Calu3 (cell line): ENCODE data around the gene WEE1. TPM values are rescaled to one million over a fixed set of nuclear protein-coding genes. Genes with fewer than 3 reads are reported as not detected.
A peak's percentile ranks its signal among the peaks of the same experiment; 100 is the strongest.

Experiments
- BruUV-seq: library from RNA; stranded (reverse); fragments of 400-500 nt; replicated peaks from 2 replicates; lab custom pipeline; 2021; lab: Mats Ljungman, UMichigan
- CTCF ChIA-PET: fragments of 300-600 bp; sonication (Branson Sonifier 250); formaldehyde crosslinking; loops from one replicate; lab custom pipeline; 2022; ENCODE audit warnings: antibody characterized with exemption; lab: Charles Lee
- DNase-seq: peaks from one replicate; pipeline ENCODE4 v3.0.0; 2022
- H3K27ac Mint-ChIP-seq: one replicate; pipeline ENCODE4 v1.8.0; 2022; ENCODE audit warnings: mixed read lengths; ENCODE audit not compliant: unreplicated experiment
- H3K27me3 Mint-ChIP-seq: one replicate; pipeline ENCODE4 v1.8.0; 2022; ENCODE audit warnings: mixed read lengths; ENCODE audit not compliant: unreplicated experiment
- H3K36me3 Mint-ChIP-seq: one replicate; pipeline ENCODE4 v1.8.0; 2022; ENCODE audit warnings: mild to moderate bottlenecking, moderate library complexity, mixed read lengths; ENCODE audit not compliant: insufficient read depth, unreplicated experiment
- H3K4me1 Mint-ChIP-seq: one replicate; pipeline ENCODE4 v1.8.0; 2022; ENCODE audit warnings: mild to moderate bottlenecking, low read depth, mixed read lengths; ENCODE audit not compliant: unreplicated experiment
- H3K4me3 Mint-ChIP-seq: one replicate; pipeline ENCODE4 v1.8.0; 2022; ENCODE audit warnings: mild to moderate bottlenecking, low read depth, moderate library complexity, mixed read lengths; ENCODE audit not compliant: unreplicated experiment
- H3K9me3 Mint-ChIP-seq: one replicate; pipeline ENCODE4 v1.8.0; 2022; ENCODE audit warnings: low read depth, mixed read lengths; ENCODE audit not compliant: unreplicated experiment
- intact Hi-C: fragments of 100-400 bp; cut with micrococcal nuclease; formaldehyde crosslinking; loops from one replicate; pipeline ENCODE4 v1.10.0; 2022; ENCODE audit not compliant: unreplicated experiment
- total RNA-seq: library from RNA; stranded (reverse); gene quantifications from 2 replicates; pipeline ENCODE4 v1.2.3, GENCODE V29; 2022
- TF ChIP-seq, protein P1 (sequence below): fragments of 200-600 bp; IDR thresholded peaks from one replicate; pipeline ENCODE4 v1.8.0; 2022; ENCODE audit warnings: antibody characterized with exemption; ENCODE audit not compliant: unreplicated experiment

WEE1 gene
- total RNA-seq, 1 experiment from 2014 or later = 53.6 TPM

DNA sequence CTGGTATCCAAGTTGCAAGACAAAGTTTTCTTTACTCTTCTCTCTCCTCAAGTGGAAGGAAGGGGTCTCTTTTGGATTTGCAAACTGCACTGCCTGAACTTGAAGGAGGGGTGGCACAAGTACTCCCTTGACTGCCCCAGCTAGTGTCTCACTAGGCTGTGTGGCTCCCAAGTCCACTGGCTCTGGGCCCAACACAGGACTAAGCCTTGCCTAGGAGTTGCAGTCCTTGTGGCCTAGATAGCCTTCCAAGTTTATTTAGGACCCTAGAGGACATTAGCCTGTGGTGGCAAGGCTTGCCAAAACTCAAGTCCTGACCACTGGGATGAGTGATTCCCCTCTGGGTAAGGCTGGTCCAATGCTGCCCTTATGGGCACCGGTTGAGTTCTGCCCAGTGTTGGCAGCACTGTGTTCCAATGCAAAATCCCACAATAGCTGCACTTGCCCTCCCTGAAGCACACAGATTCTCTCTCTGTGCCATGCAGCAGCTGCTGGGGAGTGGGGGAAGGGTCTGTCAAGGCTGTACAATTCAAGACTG, 10.2 kb upstream of the WEE1 start:
- Mint-ChIP-seq H3K36me3 (peaks cover 28% of the 10 kb centered on the region), H3K4me3 (no peak overlapping the region), H3K27ac (no peak overlapping the region), H3K4me1 (peaks cover 48% of the 10 kb centered on the region), H3K27me3 (no peaks in the 10 kb centered on the region), H3K9me3 (peaks cover 4% of the 10 kb centered on the region)
- BruUV-seq = no TSS peak
- TF ChIP-seq, protein P1, sequence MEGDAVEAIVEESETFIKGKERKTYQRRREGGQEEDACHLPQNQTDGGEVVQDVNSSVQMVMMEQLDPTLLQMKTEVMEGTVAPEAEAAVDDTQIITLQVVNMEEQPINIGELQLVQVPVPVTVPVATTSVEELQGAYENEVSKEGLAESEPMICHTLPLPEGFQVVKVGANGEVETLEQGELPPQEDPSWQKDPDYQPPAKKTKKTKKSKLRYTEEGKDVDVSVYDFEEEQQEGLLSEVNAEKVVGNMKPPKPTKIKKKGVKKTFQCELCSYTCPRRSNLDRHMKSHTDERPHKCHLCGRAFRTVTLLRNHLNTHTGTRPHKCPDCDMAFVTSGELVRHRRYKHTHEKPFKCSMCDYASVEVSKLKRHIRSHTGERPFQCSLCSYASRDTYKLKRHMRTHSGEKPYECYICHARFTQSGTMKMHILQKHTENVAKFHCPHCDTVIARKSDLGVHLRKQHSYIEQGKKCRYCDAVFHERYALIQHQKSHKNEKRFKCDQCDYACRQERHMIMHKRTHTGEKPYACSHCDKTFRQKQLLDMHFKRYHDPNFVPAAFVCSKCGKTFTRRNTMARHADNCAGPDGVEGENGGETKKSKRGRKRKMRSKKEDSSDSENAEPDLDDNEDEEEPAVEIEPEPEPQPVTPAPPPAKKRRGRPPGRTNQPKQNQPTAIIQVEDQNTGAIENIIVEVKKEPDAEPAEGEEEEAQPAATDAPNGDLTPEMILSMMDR = no peak
- CTCF ChIA-PET = no interaction called here
- intact Hi-C loops = no loop called here
- no peak for DNase-seq

DNA sequence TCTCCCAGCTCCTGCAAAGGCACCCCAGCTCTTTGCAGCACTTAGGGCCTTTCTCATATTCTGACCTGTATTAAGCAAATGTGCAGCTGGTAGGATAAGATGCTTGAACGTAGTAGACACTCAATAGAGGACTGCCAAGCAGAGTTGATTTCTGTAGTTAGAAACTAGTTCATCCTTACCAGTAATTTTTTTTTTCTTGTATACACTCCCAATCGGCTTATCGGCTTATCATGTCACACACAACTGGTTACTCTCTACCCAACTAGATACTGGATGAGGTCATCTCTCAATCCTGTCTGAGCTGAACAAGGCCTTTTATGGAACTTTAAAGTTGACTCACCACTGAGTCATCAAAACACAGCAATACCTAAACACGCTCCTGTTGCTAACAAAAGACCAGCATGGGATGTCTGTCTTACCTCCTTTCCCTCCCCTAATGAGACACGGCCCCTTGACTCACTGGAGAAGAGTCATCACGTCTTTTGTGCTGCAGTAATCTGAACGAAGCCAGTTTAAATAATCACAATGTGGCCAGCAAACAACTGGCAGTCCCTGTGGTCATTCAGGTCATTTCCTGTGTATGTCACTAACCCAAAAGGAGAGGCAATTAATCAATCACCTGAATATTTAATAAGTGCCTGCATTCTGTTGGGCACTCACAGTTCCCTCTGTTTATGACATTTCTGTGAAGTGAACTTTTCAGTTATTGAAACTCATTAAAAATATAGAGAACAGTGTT, 7.5 kb upstream of the WEE1 start:
- CTCF ChIA-PET = interaction anchor here (0.6 to 1.9 kb wide), 4 partner anchors 31 to 316 kb away, joined by 3 to 8 read pairs (median 6); no protein-coding TSS in a partner anchor
- H3K27me3 Mint-ChIP-seq = no peaks in the 10 kb centered on the region
- DNase-seq = peak; percentile 83
- peaks cover 75% of the 10 kb centered on the region for H3K4me1 Mint-ChIP-seq
- intact Hi-C loops = no loop called here
- H3K36me3 Mint-ChIP-seq = peaks cover 41% of the 10 kb centered on the region
- TF ChIP-seq, protein P1 = no peak
- no peaks in the 10 kb centered on the region for H3K9me3 Mint-ChIP-seq
- peak overlapping the region; percentile 49 for H3K4me3 Mint-ChIP-seq
- BruUV-seq = no TSS peak
- peak overlapping the region; percentile 100 for H3K27ac Mint-ChIP-seq

DNA sequence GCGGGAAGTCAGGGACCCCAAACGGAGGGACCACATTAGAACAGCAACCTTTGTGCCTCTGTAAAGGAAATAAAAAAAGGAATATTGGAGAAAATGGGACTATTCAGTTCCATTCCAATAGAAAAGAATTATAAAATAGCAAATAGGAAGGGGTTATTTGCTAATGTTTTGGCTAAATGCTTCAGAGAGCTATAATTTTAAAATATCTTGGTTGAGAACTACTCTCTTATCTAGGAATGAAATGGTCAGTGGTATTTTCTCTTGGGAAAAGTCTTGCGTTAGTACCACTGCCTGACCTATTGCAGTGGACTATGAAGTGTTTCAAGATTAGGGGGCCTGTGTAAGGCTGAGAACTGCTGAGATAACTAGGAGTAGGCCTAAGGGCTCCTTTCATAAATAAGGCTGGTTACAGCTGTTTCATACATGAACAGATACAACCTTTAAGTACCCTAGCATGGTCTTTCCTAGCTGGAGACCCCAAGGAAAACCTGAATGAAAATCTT, 6.9 kb upstream of the WEE1 start:
- Mint-ChIP-seq H3K27ac (peak overlapping the region; percentile 100), H3K4me3 (peak overlapping the region; percentile 49), H3K27me3 (no peaks in the 10 kb centered on the region), H3K36me3 (peaks cover 44% of the 10 kb centered on the region), H3K4me1 (peaks cover 75% of the 10 kb centered on the region), H3K9me3 (no peaks in the 10 kb centered on the region)
- no peak for DNase-seq
- intact Hi-C loops = no loop called here
- TSS peak; percentile 64 for BruUV-seq
- TF ChIP-seq, protein P1 = no peak
- CTCF ChIA-PET = interaction anchor here (0.6 to 1.9 kb wide), 4 partner anchors 31 to 316 kb away, joined by 3 to 8 read pairs (median 6); no protein-coding TSS in a partner anchor

DNA sequence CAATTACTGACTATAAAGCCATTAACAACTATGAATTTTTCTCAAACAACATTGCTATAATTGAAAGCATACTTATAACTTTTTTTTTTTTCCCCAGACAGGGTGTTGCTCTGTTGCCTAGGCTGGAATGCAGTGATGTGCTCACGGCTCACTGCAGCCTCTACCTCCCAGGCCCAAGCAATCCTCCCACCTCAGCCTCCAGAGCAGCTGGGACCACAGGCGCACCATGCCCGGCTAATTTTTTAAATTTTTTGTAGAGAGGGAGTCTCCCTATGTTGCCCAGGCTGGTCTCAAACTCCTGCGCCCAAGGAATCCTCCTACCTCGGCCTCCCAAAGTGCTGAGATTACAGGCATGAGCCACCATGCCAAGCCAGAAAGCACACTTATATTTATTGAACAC, 6.1 kb upstream of the WEE1 start:
- Mint-ChIP-seq H3K4me1 (peaks cover 78% of the 10 kb centered on the region), H3K9me3 (no peaks in the 10 kb centered on the region), H3K27me3 (no peaks in the 10 kb centered on the region), H3K27ac (peak overlapping the region; percentile 100), H3K4me3 (no peak overlapping the region), H3K36me3 (peaks cover 52% of the 10 kb centered on the region)
- TF ChIP-seq, protein P1 = no peak
- intact Hi-C loops = no loop called here
- CTCF ChIA-PET = no interaction called here
- no peak for DNase-seq
- no TSS peak for BruUV-seq
